A549 (cell line): ENCODE results near the gene SEC62.

Experiments used
- CTCF ChIP-seq: fragments of >200 bp; sonication (Bioruptor Twin); formaldehyde crosslinking; IDR thresholded peaks from 3 replicates; pipeline ENCODE4 v1.5.1; 2016
- EP300 ChIP-seq, 2 experiments: fragments of >200 bp; sonication (Bioruptor Twin); formaldehyde crosslinking; IDR thresholded peaks; 2 replicates in 1 of 2; 3 replicates in 1 of 2; pipeline ENCODE4 v1.6.1; 2016 to 2017

GRCh38 chr3:170038434-170039110 lies 72.0 kb downstream of the SEC62 start:
- TF ChIP-seq EP300 (IDR thresholded peaks at IDR 0.05) = no peak
- no peak for TF ChIP-seq CTCF
